GM21528 (cell line): ENCODE data around the gene DISC1.
"Not testable (repeated sequence)": the region's sequence is repeated elsewhere in the genome, so short reads cannot be mapped to it uniquely, and the experiment has no call there.

Source experiments
- ATAC-seq: cut with Tn5 transposase; IDR thresholded peaks from one replicate; pipeline ENCODE4 v1.9.1; 2021; ENCODE audit warnings: mild to moderate bottlenecking, moderate library complexity; ENCODE audit not compliant: unreplicated experiment, low FRiP score

The DISC1 gene

GRCh38 chr1:231626535-231626950 lies at the start of gene DISC1:
TSS of gene DISC1 (plus strand) at chr1:231626790. CDS start at chr1:231626868, 78 bp downstream.
- peak; percentile 45 for ATAC-seq

GRCh38 chr1:231576804-231577718 lies 49.5 kb upstream of the DISC1 start:
- no peak for ATAC-seq

DNA sequence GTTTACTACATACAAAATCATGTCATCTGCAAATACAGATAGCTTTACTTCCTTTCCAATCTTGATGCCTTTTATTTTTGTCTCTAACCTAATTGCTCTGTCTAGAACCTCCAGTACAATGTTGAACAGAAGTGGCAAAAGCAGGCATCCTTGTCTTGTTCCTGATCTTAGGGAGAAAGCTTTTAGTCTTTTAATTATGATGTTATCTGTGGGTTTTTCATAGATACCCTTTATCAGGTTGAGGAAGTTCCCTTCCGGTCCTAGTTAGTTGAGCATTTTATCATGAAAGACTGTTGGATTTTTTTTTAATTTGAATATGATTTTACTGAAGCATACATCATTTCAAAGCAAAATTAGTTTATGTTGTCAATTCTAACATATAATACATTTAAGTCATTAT lies 45.7 kb upstream of the DISC1 start:
- ATAC-seq: no peak

GRCh38 chr1:231581859-231582258 lies 44.7 kb upstream of the DISC1 start:
- no peak for ATAC-seq

DNA sequence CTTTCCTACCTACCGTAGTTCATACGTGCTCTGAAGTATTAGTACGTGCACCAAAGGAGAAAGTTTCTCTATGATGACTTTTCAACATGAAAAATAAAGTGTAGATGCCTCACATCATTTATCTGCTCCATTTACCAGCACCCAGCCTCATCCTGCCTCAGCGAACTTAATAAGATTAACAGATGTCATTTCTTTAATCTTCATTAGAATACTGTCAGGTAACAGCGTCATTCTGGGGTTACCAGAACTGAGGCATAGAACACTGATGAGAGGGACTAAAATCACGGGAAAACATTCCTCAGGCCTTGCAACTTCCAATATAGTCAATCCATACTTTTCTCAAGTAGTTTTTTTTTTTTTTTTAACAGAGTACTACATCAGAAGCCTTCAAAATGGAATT lies 43.2 kb upstream of the DISC1 start:
- no peak for ATAC-seq

GRCh38 chr1:231584117-231584516 lies 42.5 kb upstream of the DISC1 start:
- no peak for ATAC-seq

DNA sequence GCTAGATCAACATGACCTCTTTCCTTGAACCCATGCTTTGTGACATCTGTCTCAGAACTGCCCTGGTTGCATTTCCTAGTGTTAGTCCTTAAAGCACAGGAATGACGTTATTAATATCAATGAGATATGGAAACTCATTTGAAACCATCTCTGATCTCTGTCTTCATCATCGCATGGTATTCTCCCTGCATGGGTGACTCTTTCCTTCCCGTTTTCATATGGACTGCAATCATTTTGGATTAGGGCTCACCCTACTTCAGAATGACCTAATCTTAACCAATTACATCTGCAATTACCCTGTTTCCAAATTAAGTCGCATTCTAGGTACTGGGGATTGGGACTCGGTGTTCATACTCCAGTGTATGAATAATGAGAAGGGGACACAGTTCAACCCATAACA lies 41.7 kb upstream of the DISC1 start:
- ATAC-seq: no peak

- ATAC-seq: no peak
Observed at GRCh38 chr1:231590453-231591198, 36.0 kb upstream of the DISC1 start.

DNA sequence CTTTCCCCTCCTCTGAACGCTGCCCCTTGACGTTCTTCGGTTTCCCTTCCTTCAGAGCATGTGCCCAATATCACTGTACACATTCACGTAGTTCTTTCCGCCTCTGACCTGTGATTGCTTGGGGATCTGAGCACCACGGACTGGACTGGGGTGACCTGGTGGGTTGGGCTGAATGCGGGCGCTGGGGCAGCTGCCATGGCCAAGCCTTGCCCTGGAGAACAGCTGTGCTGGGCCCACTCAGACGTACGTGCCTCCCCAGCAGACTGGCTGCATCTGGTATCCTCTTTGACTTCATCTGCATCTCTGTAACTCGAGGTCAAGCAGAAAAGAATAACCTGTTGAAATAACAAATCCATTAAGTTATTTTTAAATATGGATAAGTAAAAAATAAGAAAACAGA lies 35.1 kb upstream of the DISC1 start:
- no peak for ATAC-seq

- no peak for ATAC-seq
Observed at GRCh38 chr1:231592809-231593208, 33.8 kb upstream of the DISC1 start.

- not testable (repeated sequence) for ATAC-seq
Observed at GRCh38 chr1:231593264-231593663, 33.3 kb upstream of the DISC1 start.

DNA sequence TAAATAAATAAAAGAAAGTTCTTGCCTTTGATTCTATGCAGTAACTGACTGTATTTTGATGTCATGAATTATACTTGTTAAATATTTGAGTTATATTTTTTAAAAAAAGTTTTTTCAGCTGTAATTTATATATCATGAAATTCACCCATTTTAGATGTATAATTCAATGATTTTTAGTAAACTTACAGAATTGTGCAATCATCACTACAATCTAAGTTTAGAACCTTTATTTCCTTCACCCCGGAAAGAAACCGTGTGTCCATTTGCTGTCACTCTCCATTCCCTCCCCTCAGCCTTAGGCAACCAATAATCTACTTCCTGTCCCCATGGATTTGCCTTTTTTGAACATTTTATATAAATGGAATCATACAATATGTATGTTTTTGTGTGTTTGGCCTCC lies 32.5 kb upstream of the DISC1 start:
- ATAC-seq: no peak

- no peak for ATAC-seq
Observed at GRCh38 chr1:231594749-231595148, 31.8 kb upstream of the DISC1 start.

DNA sequence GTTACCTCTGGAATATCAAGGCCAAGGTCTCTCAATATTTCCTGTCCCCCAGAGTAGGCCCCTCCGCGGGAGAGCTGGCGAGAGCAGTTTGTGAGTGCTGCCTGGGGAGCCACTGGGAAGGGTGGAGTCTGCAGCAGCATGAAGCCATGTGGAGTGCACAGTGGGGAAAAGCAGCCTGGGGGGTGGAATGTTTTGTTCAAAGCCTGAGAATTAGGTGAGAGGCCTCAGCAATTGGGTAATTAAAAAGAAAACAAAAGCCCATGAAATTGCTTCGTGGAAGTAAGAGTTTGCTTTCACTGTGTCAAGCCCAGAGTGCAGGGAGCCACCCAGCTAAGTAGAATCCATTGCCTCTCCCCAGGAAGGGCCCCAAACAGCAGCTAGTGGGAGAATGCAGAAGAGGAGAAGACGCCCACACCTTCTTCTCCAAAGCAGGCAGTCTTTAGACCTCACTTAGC lies 30.2 kb upstream of the DISC1 start:
- no peak for ATAC-seq

DNA sequence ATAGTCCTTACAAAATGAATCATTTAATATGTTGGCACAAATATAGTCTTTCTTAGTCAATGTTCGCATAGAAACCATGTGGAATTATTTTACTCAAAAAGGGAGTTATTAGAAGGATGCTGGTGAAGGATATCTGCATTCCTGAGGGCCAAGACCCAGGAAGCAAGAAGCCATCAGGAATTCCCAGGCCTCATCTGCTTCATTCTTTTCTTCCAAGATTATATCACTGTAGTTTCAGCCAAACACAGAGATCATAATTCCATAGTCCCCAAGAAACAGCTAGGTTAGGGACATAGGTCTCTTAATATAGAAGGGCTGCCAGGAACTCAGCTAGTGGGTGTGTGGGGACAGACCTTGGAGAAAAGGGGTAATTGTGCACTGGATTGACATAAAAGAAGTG lies 28.6 kb upstream of the DISC1 start:
- ATAC-seq: no peak

- no peak for ATAC-seq
Observed at GRCh38 chr1:231600458-231600976, 26.1 kb upstream of the DISC1 start.

- ATAC-seq: no peak
Observed at GRCh38 chr1:231601824-231602672, 24.5 kb upstream of the DISC1 start.

DNA sequence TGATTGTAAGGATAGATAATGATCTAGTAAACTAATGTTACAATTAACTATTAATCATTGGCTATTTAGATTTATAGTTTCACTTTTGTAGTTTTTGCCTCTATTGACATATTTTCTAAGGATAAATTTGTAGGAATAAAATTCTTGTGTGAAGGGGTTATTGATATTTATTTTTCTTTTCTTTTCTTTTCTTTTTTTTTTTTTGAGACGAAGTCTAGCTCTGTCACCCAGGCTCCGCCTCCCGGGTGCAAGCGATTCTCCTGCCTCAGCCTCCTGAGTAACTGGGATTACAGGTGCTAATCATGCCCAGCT lies 24.0 kb upstream of the DISC1 start:
- ATAC-seq: no peak

- peak; percentile 71 for ATAC-seq
Observed at GRCh38 chr1:231603598-231604275, 22.9 kb upstream of the DISC1 start.

DNA sequence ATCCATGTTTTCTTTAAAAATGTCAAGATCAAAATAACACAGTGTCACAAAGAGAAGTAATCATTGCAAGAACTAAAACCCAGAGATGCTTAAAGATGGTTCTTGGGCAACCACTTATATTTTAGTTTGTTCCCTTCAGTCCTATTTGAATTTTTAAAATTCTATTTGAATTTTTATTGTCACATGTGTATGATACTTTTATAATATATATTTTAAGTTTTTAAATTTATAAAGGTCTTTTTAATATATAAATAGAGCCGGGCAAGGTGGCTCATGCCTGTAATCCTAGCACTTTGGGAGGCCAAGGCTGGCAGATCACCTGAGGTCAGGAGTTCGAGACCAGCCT lies 22.3 kb upstream of the DISC1 start:
- ATAC-seq: no peak
